Umbilical cord (tissue), 2 donors: Measurements from ENCODE around the gene MATN3. TPM values are rescaled to one million over a fixed set of nuclear protein-coding genes. Genes with fewer than 3 reads are reported as not detected.
"Not testable (repeated sequence)": the region's sequence is repeated elsewhere in the genome, so short reads cannot be mapped to it uniquely, and the experiment has no call there.

Experiments used
- DNase-seq: peaks from one replicate; pipeline ENCODE4 v3.0.0-alpha.2; 2015; ENCODE audit warnings: low spot score
- total RNA-seq: library from RNA; depleted of rRNA; stranded (reverse); fragments of >200 nt; gene quantifications from one replicate; pipeline ENCODE4 v1.2.3, GENCODE V29; 2014; ENCODE audit warnings: low replicate concordance; ENCODE audit not compliant: insufficient read depth

Gene MATN3, protein sequence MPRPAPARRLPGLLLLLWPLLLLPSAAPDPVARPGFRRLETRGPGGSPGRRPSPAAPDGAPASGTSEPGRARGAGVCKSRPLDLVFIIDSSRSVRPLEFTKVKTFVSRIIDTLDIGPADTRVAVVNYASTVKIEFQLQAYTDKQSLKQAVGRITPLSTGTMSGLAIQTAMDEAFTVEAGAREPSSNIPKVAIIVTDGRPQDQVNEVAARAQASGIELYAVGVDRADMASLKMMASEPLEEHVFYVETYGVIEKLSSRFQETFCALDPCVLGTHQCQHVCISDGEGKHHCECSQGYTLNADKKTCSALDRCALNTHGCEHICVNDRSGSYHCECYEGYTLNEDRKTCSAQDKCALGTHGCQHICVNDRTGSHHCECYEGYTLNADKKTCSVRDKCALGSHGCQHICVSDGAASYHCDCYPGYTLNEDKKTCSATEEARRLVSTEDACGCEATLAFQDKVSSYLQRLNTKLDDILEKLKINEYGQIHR
- 4.1 TPM for total RNA-seq

- DNase-seq, result peak; percentile 35
These were observed at the start of gene MATN3 for GRCh38 chr2:20012282-20013125. Gene MATN3, minus strand, starts transcription at chr2:20012668. Its CDS starts 37 bp downstream, at chr2:20012631.

- no peak for DNase-seq
These were observed 49.5 kb upstream of the MATN3 start for GRCh38 chr2:20061940-20062339.

DNA sequence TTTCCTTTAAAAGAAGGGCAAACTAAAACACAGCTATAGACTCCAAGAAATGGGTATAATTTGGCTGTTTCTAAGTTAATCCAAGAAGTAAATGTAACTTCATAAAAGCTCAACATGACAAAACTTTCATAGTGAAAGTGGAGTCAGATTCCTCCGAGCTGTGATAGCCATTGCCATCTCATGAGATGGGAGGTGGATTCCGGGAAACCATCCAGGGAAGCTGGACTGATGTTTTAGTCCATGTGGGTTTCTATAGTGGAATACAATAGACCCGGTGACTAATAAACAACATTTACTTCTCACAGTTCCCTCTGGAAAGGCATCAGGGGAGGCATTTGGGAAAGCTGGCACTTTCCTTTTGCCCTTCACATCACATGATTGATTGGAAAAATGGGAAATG, 49.0 kb upstream of the MATN3 start:
- DNase-seq, result no peak

DNA sequence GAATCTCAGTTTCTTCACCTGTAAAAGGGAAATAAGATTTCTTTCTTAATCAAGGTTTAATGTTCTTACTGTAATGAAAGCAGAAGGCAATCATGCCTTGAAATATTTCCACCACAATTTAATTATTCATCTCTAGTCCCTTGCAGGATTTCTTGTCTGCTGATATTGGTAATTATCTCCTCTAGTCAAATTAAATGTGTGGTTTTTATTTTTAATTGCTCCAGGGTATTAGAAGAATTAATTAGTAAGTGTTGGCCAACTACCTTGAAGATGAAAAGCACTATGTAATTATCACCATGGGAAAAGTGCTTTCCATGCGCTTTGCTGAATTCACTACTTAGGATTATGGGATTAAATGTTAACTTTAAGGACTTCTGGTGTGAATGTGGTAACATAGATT, 47.6 kb upstream of the MATN3 start:
- no peak for DNase-seq

- no peak for DNase-seq
These were observed 44.8 kb upstream of the MATN3 start for GRCh38 chr2:20057268-20057667.

DNA sequence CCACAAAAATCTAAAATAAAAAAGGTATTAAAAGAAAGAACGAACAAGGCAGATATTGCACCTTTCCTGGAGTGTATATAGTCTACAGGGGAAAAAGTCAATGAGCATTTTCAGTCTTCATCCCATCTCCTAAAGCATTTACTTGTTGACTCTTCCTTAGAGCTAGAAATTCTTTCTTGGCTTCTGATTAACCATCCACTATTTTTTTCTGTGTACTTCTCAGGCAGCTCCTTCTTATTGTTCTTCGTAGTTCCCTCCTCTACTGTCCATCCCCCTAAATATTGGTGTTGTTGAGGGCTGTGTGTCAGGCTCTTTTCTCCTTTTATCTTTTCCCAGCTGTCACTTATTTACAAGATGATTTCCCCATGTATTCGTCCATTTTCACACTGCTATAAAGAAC, 42.5 kb upstream of the MATN3 start:
- no peak for DNase-seq

DNA sequence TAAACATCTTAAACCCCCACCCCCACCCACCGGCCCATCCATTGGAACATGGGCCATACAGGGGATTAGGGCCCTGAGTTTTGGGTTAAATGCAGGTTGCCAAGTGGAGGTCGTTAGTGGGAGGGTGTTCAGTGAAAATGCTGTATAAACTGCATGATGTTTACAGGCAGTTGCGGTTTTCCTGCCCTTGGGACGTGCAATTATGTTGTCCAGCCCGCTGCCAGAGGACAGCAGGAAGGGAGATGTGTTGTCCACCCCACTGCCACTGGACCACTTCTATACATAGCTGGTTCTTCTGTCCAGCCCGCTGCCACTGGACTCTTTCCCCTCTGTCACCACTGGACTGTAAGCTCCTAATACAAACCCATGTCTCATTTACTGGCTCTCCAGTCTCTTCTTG, 41.7 kb upstream of the MATN3 start:
- DNase-seq, result no peak

- DNase-seq, result peak; percentile 84
These were observed 40.4 kb upstream of the MATN3 start for GRCh38 chr2:20052861-20053281.

DNA sequence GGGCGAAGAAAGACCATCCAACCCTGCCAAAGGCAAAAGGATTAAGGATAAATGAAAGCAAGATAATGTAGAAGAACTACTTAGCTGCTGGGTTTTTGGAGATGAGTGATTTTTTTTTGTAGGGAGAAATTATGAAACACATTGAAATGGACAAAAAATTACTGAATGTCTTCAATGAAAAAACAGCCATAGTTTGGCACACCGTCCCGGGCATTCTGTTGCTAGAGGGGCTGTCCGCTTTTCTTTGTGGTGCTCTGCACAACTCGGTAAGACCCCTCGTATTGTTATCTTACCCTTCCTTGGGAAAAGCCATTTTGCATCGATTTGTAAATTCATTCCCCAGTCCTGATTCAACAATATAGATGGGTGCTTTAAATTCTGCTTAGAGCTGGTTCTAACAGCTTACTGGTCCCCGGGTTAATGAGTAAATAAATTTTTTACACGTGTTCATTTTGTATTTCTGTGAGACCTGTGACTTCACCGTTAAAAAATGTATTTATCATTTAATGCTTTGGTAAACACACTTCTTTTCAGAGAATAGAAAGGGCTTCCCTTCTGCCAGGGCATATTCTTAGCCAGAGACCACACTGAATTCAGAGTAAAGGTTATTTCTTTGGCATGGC, 39.9 kb upstream of the MATN3 start:
- peak; percentile 40 for DNase-seq

DNA sequence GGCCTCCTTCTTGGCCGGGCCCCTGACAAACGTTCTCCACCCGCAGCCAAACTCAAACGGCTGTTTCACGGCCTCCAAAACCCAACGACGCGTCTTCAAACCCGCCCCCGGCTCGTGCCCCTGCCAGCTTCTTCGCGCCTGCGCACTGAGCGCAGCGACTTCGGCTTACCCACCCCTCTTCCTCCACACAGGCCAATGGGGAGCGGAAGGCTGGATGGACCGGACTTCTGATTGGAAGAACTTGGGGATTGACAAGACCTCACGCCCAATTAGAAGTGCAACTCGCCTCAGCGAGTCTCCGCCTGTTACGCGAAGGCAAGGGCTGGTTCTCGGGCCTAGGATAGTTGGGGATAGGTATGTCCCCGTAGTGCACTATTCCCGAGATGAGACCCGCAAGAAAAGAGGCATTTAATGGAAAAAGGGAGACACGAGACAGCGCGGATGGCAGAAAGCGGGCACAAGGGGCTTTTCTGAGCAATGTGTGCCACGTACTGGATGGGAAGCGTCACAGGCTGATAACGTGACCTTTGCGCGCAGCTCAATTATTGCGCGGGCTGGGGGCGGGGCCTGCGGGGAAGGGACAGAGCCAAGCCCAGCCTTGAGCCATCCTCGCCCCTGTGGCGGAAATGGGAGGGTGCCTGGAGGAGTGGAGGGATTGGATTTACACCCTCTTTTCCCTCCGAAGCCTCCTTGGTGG, 39.2 kb upstream of the MATN3 start, which contains the start of gene LAPTM4A:
TSS of gene LAPTM4A (minus strand) at position 97 of the 697 bp plus-strand sequence. CDS start 108 bp downstream, outside the sequence.
- DNase-seq, result peak; percentile 100

- peak; percentile 73 for DNase-seq
These were observed 38.4 kb upstream of the MATN3 start for GRCh38 chr2:20050646-20051531.

GRCh38 chr2:20050104-20050645, 37.7 kb upstream of the MATN3 start:
- peak; percentile 66 for DNase-seq

DNA sequence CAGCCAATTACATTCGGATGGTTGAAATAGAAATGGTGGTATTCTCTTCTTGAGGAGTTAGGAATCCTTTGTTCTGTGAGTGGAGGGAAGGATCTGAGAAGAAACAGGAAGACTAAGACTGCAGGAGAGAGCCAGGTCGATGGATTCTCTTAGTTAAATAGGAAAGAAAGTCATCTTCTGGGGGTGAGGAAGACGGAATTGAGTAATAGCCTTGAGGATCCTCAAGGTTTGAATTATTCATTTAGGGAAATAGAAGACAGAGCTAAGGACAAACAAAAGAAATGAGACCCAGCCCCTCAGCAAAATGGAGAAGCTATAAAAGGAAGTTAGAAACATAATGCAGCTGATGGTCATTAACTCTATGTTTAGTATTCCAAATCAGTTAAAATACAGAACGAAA, 37.2 kb upstream of the MATN3 start:
- peak; percentile 35 for DNase-seq

GRCh38 chr2:20048488-20049448, 36.3 kb upstream of the MATN3 start:
- no peak for DNase-seq

- not testable (repeated sequence) for DNase-seq
These were observed 33.3 kb upstream of the MATN3 start for GRCh38 chr2:20045712-20046292.

DNA sequence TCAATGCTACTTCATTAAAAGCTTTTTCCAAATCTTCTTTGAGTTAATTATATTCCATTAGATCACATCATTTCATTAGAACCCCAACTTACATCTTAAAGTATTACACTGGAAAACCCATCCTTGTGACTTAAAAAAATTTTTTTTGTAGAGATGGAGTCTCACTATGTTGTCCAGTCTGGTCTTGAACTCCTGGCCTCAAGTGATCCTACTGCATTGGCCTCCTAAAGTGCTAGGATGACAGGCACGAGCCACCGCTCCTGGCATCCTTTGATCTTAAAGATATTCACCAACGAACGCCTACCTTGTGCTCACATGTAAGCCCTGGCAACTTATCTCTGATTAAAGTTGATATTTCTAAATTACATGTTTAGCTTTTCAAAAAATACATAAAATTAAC, 32.3 kb upstream of the MATN3 start:
- DNase-seq, result no peak

DNA sequence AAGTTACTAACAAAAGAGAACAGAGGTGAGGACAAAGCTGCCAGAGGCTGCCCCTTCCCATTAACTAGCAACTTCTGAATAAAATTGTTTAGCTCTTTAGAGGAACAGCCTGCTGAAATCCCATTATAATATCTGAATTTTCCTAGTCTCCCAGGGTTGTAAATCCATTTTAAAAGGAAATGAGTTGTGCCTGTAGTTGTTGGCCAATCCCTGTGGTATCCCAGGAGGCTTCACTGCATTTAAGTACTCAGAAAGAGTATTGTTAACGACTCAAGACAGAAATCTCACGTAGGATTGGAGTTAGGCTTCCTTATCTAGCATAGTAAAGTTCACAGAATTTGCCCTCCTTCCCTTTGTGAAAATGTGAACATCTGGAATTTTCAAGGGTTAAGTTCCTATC, 30.1 kb upstream of the MATN3 start:
- no peak for DNase-seq

DNA sequence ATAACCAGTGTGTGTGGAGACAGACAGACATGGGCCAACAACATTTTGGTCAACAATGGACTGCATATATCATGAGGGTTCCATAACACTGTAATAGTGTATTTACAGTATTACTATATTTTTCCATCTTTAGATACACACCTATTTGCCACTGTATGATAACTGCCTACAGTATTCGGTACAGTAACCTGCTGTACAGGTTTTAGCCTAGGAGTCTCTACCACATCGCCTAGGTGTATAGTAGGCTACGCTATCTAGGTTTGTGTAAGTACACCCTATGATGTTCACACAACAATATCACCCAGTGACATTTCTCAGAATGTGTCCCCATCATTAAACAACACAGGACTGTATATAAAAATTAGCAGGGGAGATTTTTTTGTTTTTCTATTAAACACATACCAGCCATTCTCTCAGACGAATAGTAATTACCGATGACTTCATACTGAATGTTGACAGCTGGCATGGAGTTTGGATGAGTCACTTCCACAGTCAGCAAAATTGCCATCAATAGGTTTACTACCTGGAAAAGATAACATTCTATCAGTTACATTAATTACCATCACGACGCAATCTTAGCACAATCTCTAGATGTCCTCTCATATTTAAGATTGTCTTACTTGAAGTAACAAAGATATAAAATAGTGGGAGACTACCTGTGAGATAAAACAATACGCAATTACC, 28.2 kb upstream of the MATN3 start:
- DNase-seq, result no peak
